BJ (cell line): Measurements from ENCODE around the gene HGS. TPM values are rescaled to one million over a fixed set of nuclear protein-coding genes. Genes with fewer than 3 reads are reported as not detected.

Experiments
- CTCF ChIA-PET: fragments of 350-600 bp; formaldehyde crosslinking; extraction: SDS; loops from one replicate; lab custom pipeline; 2021; ENCODE audit warnings: antibody characterized with exemption, inconsistent platforms; lab: Yijun Ruan, JAX
- POLR2A ChIA-PET: fragments of 300-600 bp; sonication (Branson Sonifier 250); formaldehyde crosslinking; extraction: SDS; loops from one replicate; lab custom pipeline; 2021; ENCODE audit warnings: antibody characterized with exemption; lab: Charles Lee
- DNase-seq: peaks from one replicate; pipeline ENCODE4 v3.0.0-alpha.2; 2011; ENCODE audit warnings: low read depth
- H3K27me3 ChIP-seq: 2 replicates; pipeline ENCODE4 v1.6.0; 2011; ENCODE audit warnings: low read length; ENCODE audit not compliant: control insufficient read depth, insufficient read depth
- H3K36me3 ChIP-seq: 2 replicates; pipeline ENCODE4 v1.5.1; 2011; ENCODE audit warnings: low read length; ENCODE audit not compliant: control insufficient read depth, insufficient read depth
- H3K4me3 ChIP-seq: 2 replicates; pipeline ENCODE4 v1.5.1; 2011; ENCODE audit warnings: low read depth, mild to moderate bottlenecking, control low read depth, low read length
- polyA plus RNA-seq: library from polyadenylated mRNA; depleted of rRNA; stranded (reverse); fragments of >200 nt; gene quantifications from 2 replicates; pipeline ENCODE4 v1.2.3, GENCODE V29; 2011
- TF ChIP-seq, protein P1 (sequence below): IDR thresholded peaks from 2 replicates; pipeline ENCODE4 v1.5.1; 2011; ENCODE audit warnings: low read depth, mild to moderate bottlenecking, control low read depth, inconsistent platforms, low read length, moderate library complexity; ENCODE audit not compliant: insufficient read depth

The HGS gene
- polyA plus RNA-seq, 1 experiment, result 110 TPM

DNA sequence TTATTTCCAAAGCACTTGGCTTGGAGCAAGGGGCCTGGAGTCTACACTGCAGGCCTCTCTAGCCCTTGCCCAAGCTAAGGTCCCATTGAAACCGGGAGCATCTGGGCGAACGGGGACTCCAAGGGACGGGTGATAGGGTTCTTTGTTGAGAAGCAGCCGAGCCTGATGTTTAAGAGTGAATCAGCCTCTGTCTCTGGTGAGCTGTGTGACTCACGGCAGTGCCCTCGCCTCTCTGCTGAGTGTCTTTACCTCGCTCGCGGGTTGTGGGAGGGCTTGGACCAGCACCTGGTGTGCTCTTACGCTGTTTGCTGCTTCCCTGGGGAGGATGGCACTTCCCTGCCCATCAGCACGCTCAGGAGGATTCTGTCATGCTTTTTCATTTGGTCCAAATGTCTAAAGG, 1.3 kb downstream of the HGS start:
- Histone ChIP-seq H3K4me3 (peak overlapping the region; percentile 95), H3K27me3 (no peaks in the 10 kb centered on the region), H3K36me3 (peaks cover 49% of the 10 kb centered on the region)
- POLR2A ChIA-PET, result interaction anchor here (0.6 kb wide), 1 partner anchor 133 kb away, joined by 4 read pairs; no protein-coding TSS in a partner anchor
- CTCF ChIA-PET, result interaction anchor here (0.8 to 1.0 kb wide), 2 partner anchors 18 to 26 kb away, joined by 3 read pairs; partner anchors contain the start of gene MRPL12
- TF ChIP-seq, protein P1, sequence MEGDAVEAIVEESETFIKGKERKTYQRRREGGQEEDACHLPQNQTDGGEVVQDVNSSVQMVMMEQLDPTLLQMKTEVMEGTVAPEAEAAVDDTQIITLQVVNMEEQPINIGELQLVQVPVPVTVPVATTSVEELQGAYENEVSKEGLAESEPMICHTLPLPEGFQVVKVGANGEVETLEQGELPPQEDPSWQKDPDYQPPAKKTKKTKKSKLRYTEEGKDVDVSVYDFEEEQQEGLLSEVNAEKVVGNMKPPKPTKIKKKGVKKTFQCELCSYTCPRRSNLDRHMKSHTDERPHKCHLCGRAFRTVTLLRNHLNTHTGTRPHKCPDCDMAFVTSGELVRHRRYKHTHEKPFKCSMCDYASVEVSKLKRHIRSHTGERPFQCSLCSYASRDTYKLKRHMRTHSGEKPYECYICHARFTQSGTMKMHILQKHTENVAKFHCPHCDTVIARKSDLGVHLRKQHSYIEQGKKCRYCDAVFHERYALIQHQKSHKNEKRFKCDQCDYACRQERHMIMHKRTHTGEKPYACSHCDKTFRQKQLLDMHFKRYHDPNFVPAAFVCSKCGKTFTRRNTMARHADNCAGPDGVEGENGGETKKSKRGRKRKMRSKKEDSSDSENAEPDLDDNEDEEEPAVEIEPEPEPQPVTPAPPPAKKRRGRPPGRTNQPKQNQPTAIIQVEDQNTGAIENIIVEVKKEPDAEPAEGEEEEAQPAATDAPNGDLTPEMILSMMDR, result no peak
- DNase-seq, result no peak

- TF ChIP-seq, protein P1, result no peak
- H3K36me3 ChIP-seq, result peaks cover 55% of the 10 kb centered on the region
- CTCF ChIA-PET, result interaction anchor here (0.6 kb wide), 1 partner anchor 313 kb away, joined by 3 read pairs; no protein-coding TSS in a partner anchor
- no peak for DNase-seq
- POLR2A ChIA-PET, result no interaction called here
- H3K4me3 ChIP-seq, result no peak overlapping the region
- no peaks in the 10 kb centered on the region for H3K27me3 ChIP-seq
Measured at GRCh38 chr17:81686614-81687013, 2.8 kb downstream of the HGS start.

- POLR2A ChIA-PET, result no interaction called here
- CTCF ChIA-PET, result no interaction called here
- Histone ChIP-seq H3K27me3 (no peaks in the 10 kb centered on the region), H3K4me3 (no peak overlapping the region), H3K36me3 (peaks cover 61% of the 10 kb centered on the region)
- TF ChIP-seq, protein P1, result no peak
- DNase-seq, result no peak
Measured at GRCh38 chr17:81687770-81688541, 4.1 kb downstream of the HGS start.

DNA sequence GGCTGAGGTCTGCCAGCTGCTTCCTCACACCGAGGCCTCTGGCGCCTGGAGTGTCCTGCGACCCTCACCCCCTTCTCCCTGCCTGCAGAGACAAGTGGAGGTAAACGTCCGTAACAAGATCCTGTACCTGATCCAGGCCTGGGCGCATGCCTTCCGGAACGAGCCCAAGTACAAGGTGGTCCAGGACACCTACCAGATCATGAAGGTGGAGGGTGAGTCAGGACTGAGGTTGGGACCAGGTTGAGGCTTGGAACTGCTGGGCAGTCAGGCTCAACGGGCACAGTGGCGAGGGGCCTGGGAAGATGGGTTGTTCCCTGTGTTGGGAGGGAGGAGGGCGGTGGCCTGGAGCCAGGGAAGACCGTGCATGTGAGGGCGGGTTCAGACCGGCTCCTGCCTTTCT, 4.8 kb downstream of the HGS start:
- ChIA-PET POLR2A (no interaction called here), CTCF (no interaction called here)
- TF ChIP-seq, protein P1, result no peak
- no peak for DNase-seq
- no peak overlapping the region for H3K4me3 ChIP-seq
- H3K27me3 ChIP-seq, result no peaks in the 10 kb centered on the region
- peaks cover 64% of the 10 kb centered on the region for H3K36me3 ChIP-seq

DNA sequence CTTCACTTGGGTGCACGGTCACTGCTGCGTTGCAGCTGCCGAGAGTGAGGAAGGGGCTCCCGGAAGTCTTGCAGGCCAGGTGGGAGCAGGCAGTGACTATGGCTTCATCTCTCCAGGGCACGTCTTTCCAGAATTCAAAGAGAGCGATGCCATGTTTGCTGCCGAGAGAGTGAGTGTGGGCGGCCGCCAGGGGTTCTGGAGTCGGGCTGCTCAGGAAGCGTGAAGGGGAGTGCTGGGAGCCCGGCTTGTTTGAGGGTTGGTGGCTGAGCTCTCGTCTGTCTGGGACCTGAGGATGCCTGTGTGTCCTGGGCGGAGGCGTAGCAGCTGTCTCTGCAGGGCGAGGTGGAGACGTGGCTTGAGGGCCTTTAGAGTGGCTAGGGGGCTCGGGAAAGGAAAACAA, 6.3 kb downstream of the HGS start:
- Histone ChIP-seq H3K4me3 (no peak overlapping the region), H3K36me3 (peaks cover 75% of the 10 kb centered on the region), H3K27me3 (no peaks in the 10 kb centered on the region)
- POLR2A ChIA-PET, result no interaction called here
- CTCF ChIA-PET, result no interaction called here
- DNase-seq, result no peak
- TF ChIP-seq, protein P1, result no peak
